GM18519 (cell line): ENCODE measurements around the gene EGLN3.
"Not testable (repeated sequence)": the region's sequence is repeated elsewhere in the genome, so short reads cannot be mapped to it uniquely, and the experiment has no call there.

Source experiments
- ATAC-seq: cut with Tn5 transposase; IDR thresholded peaks from one replicate; pipeline ENCODE4 v1.9.1; 2021; ENCODE audit warnings: mild to moderate bottlenecking, moderate library complexity; ENCODE audit not compliant: unreplicated experiment, low FRiP score

Gene EGLN3

GRCh38 chr14:33950320-33951182 is at the start of gene EGLN3:
EGLN3 (minus strand) TSS chr14:33951074; CDS start chr14:33950752, 322 bp downstream.
- peak; percentile 75 for ATAC-seq

GRCh38 chr14:34000396-34000795 is 49.5 kb upstream of the EGLN3 start:
- ATAC-seq: no peak

GRCh38 chr14:33999771-34000291 is 49.0 kb upstream of the EGLN3 start:
- ATAC-seq: no peak

GRCh38 chr14:33997611-33998010 is 46.7 kb upstream of the EGLN3 start:
- no peak for ATAC-seq

GRCh38 chr14:33996462-33996861 is 45.6 kb upstream of the EGLN3 start:
- ATAC-seq: no peak

GRCh38 chr14:33993246-33993645 is 42.4 kb upstream of the EGLN3 start:
- no peak for ATAC-seq

- ATAC-seq: no peak
Measured at GRCh38 chr14:33992274-33993007, 41.6 kb upstream of the EGLN3 start.

- no peak for ATAC-seq
Measured at GRCh38 chr14:33990790-33991189, 39.9 kb upstream of the EGLN3 start.

GRCh38 chr14:33987565-33988080 is 36.7 kb upstream of the EGLN3 start:
- ATAC-seq: no peak

- no peak for ATAC-seq
Measured at GRCh38 chr14:33986804-33987203, 35.9 kb upstream of the EGLN3 start.

- no peak for ATAC-seq
Measured at GRCh38 chr14:33985242-33985641, 34.4 kb upstream of the EGLN3 start.

GRCh38 chr14:33979613-33980276 is 28.9 kb upstream of the EGLN3 start:
- no peak for ATAC-seq

GRCh38 chr14:33978892-33979612 is 28.2 kb upstream of the EGLN3 start:
- ATAC-seq: no peak

GRCh38 chr14:33972583-33973081 is 21.8 kb upstream of the EGLN3 start:
- ATAC-seq: no peak

GRCh38 chr14:33969846-33970245 is 19.0 kb upstream of the EGLN3 start:
- not testable (repeated sequence) for ATAC-seq

GRCh38 chr14:33968722-33969121 is 17.8 kb upstream of the EGLN3 start:
- ATAC-seq: no peak

- ATAC-seq: no peak
Measured at GRCh38 chr14:33967138-33967537, 16.3 kb upstream of the EGLN3 start.

GRCh38 chr14:33966276-33966675 is 15.4 kb upstream of the EGLN3 start:
- ATAC-seq: no peak

GRCh38 chr14:33964599-33965317 is 13.9 kb upstream of the EGLN3 start:
- no peak for ATAC-seq
